Activated CD4-positive, alpha-beta T cell treated with anti-CD3 and anti-CD28 coated beads, Interleukin-2, Interleukin-6, amounts not matched to agents 100 ng/mL and 50 ng/mL, durations not matched to agents 16 hours and 8 hours (primary cell): Measurements from ENCODE around the gene RIMS4.

ENCODE experiments used
- DNase-seq: peaks from one replicate; pipeline ENCODE4 v3.0.0-alpha.2; 2020

Gene RIMS4

GRCh38 chr20:44810391-44811149 lies at the start of gene RIMS4:
Gene RIMS4 (minus strand): TSS chr20:44810546. CDS start chr20:44810271, 275 bp downstream.
- DNase-seq: no peak

DNA sequence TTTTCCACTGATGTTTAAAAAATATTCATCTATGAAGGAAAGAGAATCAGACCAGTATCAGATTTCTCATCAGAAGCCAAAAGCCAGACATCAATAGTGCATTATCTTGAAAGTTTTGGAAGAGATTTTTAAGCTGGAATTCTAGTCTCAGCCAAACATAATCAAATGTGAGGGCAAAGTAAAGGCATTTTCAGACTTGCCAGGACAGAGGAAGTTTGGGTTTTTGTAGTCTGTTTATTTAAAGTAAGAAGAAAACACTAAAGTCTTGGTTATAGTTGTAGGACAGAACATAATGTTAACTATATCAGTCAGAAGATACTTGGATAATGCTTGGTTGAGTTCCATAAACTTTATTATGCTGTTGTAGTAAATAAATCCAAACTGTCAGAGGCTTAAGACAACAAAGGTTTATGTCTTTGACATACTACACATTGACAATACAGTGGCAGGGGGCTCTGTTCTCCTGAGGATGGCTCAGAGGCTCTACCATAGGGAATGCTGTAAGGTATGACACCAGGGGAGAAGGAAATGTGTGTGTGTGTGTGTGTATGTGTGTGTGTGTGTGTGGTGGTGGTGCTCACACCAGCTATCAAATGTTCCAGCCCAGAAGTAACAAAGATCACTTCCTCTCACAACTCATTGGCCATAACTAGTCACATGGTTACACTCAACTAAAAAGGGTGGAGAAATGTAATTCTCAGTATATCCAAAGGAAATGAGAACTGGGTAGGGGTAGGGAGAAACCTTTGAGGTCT lies 48.4 kb upstream of the RIMS4 start:
- no peak for DNase-seq

DNA sequence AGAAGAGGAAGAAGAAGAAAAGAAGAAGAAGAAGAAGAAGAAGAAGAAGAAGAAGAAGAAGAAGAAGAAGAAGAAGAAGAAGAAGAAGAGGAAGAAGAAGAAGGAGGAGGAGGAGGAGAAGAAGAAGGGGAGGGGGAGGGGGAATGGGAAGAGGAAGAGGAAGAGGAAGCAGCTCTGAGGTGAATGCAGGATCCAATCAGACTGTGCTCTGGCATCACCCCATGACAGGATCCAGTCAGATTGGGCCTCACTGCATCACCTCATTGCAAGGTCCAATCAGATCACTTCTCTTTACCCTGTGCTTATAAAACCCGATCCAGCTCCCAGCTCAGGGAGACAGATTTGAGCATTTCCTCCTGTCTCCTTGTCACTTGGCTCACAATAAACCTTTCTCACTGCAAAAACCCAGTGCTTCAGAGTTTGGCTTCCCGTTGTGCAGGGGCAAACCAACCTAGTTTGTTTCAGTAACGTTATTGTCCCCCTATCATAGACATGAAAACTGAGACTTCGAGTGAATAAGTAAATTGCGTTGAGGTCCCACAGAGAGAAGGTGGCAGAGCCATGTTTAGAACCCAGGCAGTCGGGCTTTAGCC lies 46.6 kb upstream of the RIMS4 start:
- DNase-seq: no peak

DNA sequence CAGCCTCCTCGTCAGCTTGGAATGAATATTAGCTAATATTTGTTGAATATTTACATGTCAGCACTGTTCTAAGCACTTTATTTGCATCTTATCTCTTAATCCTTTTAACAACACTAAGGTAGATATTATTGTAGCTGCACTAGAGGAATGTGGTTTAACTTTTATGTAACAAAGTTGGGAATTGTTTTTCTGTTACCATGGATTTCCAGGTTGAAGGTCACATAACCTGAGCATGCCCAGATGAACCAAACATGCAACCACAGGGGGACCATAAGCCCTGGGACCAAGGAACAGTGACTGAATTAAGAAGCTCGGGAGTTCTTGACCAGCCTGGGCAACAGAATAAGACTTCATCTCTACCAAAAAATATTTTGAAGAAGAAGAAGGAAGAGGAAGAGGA lies 46.1 kb upstream of the RIMS4 start:
- DNase-seq: no peak

DNA sequence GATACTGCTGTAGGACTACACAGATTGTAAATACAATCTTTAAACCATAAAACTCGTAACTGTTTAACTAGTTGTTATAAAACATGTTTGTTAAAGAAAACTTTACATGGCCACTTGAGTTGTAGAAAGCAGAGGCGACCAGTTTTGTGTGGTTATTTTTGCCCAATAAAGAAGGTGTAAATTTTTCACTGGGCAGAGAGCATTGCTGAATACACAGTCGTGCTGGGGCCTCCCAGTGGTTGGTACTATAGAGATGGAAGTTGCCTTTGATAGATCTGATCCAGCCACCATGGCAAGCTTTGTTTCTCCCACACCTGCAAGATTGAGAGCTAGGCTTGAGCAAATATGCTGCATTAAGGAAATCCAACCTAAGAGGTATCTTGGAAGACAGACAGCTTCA lies 41.2 kb upstream of the RIMS4 start:
- no peak for DNase-seq

- no peak for DNase-seq
Measured at GRCh38 chr20:44850837-44851236, 40.5 kb upstream of the RIMS4 start.

DNA sequence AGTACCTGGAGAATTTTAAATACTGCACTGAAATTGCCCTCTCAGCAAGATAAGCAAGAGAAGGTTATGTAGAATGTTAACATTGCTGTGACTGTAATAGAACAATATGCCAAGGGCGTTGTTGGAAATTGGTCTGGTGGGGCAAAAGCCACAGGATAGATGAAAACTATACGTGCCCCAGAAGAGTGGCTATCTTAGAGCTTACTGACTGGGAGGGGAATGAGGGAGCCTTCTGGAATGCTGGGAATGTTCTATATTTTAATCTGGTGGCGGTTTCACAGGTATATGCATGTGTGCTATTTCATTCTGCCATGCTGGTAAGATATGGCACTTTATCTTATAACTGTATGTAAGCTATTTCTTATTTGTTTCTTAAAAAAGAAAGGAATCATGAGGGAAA lies 39.9 kb upstream of the RIMS4 start:
- DNase-seq: no peak

GRCh38 chr20:44849703-44850102 lies 39.4 kb upstream of the RIMS4 start:
- DNase-seq: no peak

DNA sequence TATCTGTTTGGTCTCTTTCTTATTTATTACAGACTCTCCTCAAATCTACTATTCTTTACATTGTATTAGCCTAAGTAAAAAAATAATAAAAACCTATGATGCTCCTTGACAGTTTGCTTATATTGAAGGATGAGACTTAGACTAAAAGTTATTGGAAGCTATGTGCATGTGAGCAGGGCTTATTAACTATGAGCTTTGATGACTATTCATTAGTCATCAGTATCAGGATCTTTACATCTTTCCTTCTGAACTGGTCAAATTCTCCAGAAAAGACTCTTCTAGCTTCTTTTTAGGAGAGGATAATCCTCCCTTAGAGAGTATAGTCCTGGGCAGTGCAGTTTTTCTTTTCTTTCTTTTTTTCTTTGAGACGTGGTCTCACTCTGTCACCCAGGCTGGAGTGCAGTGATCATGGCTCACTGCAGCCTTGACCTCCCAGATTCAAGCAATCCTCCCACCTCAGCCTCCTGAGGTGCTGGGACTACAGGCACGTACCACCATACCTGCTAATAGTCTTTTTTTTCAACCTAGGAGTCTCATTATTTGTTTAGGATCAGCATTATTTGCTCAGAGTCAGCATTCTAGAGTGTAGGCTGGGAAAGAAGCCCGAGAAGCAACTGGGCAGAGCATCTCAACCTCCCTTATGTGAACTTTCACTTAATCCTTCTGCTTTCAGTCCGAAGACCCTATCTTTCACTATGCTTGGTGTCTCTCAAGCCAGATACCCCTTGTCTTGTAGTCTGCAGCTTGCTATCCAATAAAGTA lies 38.1 kb upstream of the RIMS4 start:
- DNase-seq: no peak

DNA sequence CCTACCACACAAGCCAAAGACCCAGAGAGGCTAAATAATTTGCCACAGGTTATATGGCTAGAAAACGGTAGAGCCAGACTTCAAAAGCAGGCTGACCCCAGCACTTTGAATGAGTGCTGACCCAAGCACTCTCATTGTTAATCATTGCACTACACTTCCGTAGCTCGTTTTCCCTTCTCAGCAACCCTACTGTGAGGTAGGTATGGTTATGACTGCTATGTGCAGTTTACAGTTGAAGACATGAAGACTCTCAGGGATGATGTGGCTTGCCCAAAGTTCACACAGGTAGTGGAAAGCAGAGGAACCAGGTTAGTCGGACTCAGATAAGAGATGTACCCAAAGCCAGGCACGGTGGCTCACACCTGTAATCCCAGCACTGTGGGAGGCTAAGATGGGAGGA lies 33.5 kb upstream of the RIMS4 start:
- DNase-seq: peak; percentile 52

GRCh38 chr20:44841955-44842354 lies 31.6 kb upstream of the RIMS4 start:
- no peak for DNase-seq

GRCh38 chr20:44840826-44841225 lies 30.5 kb upstream of the RIMS4 start:
- no peak for DNase-seq

DNA sequence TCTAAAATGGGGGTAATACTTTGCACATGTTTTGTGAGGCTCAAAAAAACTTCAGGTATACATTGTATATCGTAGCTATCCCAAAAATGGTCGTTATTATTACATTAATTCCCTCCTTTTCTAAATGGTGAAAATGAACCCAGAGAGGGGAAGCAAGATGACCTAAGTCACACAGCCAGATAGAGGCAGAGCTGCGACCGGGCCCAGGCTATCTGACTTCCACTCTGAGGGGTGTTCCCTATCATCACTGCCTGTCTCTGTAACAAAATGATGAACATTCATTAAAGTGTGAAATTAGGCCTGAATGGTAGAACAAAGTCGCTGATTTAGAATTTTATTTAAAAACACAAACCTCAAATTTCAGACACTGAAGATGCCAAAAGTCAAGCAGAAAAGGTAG lies 29.1 kb upstream of the RIMS4 start:
- DNase-seq: no peak

DNA sequence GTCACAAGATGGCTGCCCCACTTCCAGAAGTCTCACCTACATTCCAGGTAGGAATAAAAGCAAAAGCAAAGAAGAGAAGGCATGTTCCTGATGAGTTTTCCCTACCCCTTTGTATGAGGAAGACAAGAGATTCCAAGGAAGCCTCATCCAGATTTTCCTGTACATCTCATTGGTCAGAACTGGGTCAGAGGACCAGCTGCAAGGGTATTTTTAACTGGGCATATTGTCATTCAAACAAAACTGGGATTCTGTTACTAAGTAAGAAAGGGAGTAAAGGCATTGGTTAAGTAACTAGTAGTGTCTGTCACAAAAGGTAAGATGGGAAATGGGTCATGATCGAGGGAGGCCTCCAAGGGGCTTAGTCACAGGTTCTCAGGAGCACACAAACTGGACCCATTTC lies 28.2 kb upstream of the RIMS4 start:
- DNase-seq: no peak

GRCh38 chr20:44837946-44838345 lies 27.6 kb upstream of the RIMS4 start:
- no peak for DNase-seq

DNA sequence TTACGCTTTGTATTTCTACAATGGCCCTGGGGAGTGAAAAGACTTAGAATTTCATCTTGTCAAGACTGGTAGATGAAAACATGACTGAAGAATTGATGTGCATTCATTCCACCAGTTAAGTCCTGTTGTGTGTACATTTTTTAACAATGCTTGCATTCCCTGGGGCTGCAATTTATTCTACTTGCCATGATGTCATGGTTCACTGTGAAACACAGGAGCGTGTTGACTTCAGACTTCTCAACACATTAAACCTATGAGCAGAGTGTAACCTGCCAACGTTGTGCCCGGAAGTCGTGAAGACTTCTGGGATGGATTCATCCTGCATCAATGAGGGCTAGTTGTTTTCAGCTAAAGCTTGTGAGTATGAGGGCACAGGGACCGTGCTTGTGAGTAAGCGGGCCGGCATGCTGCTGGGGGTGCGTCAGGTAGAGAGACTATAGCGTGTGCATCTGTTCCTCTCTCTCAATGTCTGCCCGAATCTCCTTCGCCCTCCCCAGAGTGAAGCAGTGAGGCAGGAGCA lies 26.3 kb upstream of the RIMS4 start:
- no peak for DNase-seq

- no peak for DNase-seq
Measured at GRCh38 chr20:44835661-44836221, 25.4 kb upstream of the RIMS4 start.

GRCh38 chr20:44835116-44835515 lies 24.8 kb upstream of the RIMS4 start:
- no peak for DNase-seq

GRCh38 chr20:44834693-44835092 lies 24.3 kb upstream of the RIMS4 start:
- DNase-seq: peak; percentile 10

- DNase-seq: no peak
Measured at GRCh38 chr20:44833437-44833836, 23.1 kb upstream of the RIMS4 start.

GRCh38 chr20:44832724-44833123 lies 22.4 kb upstream of the RIMS4 start:
- DNase-seq: no peak

- no peak for DNase-seq
Measured at GRCh38 chr20:44830995-44831394, 20.6 kb upstream of the RIMS4 start.

DNA sequence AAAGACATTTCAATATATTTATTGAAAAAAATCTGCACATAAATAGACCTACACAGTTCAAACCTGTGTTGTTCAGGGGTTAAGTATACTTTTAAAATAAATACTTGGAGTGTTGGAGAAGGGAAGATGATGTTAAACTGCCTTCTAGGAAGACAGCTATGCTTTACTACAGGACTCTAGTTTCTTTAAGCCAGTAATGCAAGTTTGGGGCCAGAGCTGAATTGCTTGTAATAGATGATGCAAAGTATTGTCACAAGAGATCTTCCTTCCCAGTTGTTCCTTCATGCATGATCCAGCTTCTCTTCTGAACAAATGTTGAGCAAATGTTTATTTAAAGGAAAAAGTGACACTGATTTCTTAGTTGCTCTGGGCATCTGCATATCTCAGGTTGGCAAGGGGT lies 20.2 kb upstream of the RIMS4 start:
- DNase-seq: no peak
